HCT116 (cell line): ENCODE measurements around the gene WDR59. TPM values are rescaled to one million over a fixed set of nuclear protein-coding genes. Genes with fewer than 3 reads are reported as not detected.

ENCODE experiments used
- ATAC-seq: fragments of 200-7000 bp; cut with Tn5 transposase; 2 replicates; pipeline ENCODE4 v1.9.1; 2020; ENCODE audit warnings: mild to moderate bottlenecking, moderate library complexity
- BruUV-seq: library from RNA; stranded (reverse); fragments of 400-500 nt; replicated peaks from 2 replicates; lab custom pipeline; 2021; lab: Mats Ljungman, UMichigan
- CTCF ChIA-PET: fragments of 300-600 bp; sonication (Branson Sonifier 250); formaldehyde crosslinking; loops from one replicate; lab custom pipeline; 2021; ENCODE audit warnings: antibody characterized with exemption; lab: Charles Lee
- POLR2A ChIA-PET: fragments of 300-600, 350-600 bp; sonication (Branson Sonifier 250); formaldehyde crosslinking; loops from one replicate; lab custom pipeline; 2021; ENCODE audit warnings: antibody characterized with exemption; lab: Charles Lee
- RAD21 ChIA-PET, 2 experiments: fragments of 300-600 bp; sonication (Branson Sonifier 250); formaldehyde crosslinking; loops; one replicate each; lab custom pipeline; 2023; ENCODE audit warnings: low total read pairs in 2 of 2; ENCODE audit not compliant: uncharacterized antibody in 2 of 2, unreplicated experiment in 2 of 2, low non-redundant PET in 1 of 2; lab: Charles Lee
- DNase-seq: peaks from one replicate; pipeline ENCODE4 v3.0.0-alpha.2; 2010; ENCODE audit warnings: low read depth, low spot score
- H2AFZ ChIP-seq: fragments of 200-600 bp; shearing (Covaris generic), sonication (generic); 2 replicates; pipeline ENCODE4 v1.6.1; 2017; ENCODE audit warnings: low read depth, mixed run types, mixed read lengths, antibody characterized with exemption, low read length; ENCODE audit not compliant: poor library complexity, severe bottlenecking
- H3K27ac ChIP-seq: 2 replicates; pipeline ENCODE4 v1.5.1; 2012; ENCODE audit warnings: low read depth, low read length
- H3K27me3 ChIP-seq: fragments of 200-600 bp; sonication (generic); 2 replicates; pipeline ENCODE4 v1.6.1; 2016; ENCODE audit warnings: mixed run types, low read length, mixed read lengths; ENCODE audit not compliant: insufficient read depth
- H3K36me3 ChIP-seq, 2 experiments: fragments of 200-500 bp in 1 of 2; fragments of 200-600 bp in 1 of 2; sonication (Bioruptor generic) in 1 of 2; sonication (generic) in 1 of 2; 2 replicates each; pipeline versions ENCODE4 v1.5.1 to v1.6.1; 2014 to 2016; ENCODE audit warnings: low read length in 2 of 2, inconsistent platforms in 1 of 2, mixed read lengths in 1 of 2, mixed run types in 1 of 2; ENCODE audit not compliant: insufficient read depth in 2 of 2, control insufficient read depth in 1 of 2
- H3K4me1 ChIP-seq, 2 experiments: fragments of 200-600 bp in 1 of 2; sonication (generic) in 1 of 2; 2 replicates each; pipeline versions ENCODE4 v1.5.1 to v1.6.1; 2012 to 2017; ENCODE audit warnings: low read length in 2 of 2, inconsistent platforms in 1 of 2, mild to moderate bottlenecking in 1 of 2, mixed read lengths in 1 of 2, mixed run types in 1 of 2, moderate library complexity in 1 of 2; ENCODE audit not compliant: insufficient read depth in 2 of 2, control insufficient read depth in 1 of 2
- H3K4me2 ChIP-seq: fragments of 200-600 bp; sonication (generic); 2 replicates; pipeline ENCODE4 v1.6.1; 2017; ENCODE audit warnings: mixed run types, low read length, mixed read lengths
- H3K4me3 ChIP-seq, 2 experiments: fragments of 200-600 bp in 1 of 2; sonication (generic) in 1 of 2; replicated peaks in 1 of 2; 2 replicates each; pipeline ENCODE4 v1.5.1; 2011 to 2016; ENCODE audit warnings: low read length in 2 of 2, control low read depth in 1 of 2, low read depth in 1 of 2, mild to moderate bottlenecking in 1 of 2, mixed read lengths in 1 of 2, mixed run types in 1 of 2
- H3K79me2 ChIP-seq: fragments of 200-600 bp; sonication (generic); 2 replicates; pipeline ENCODE4 v1.6.1; 2017; ENCODE audit warnings: mild to moderate bottlenecking, mixed run types, low read length, moderate library complexity, mixed read lengths; ENCODE audit not compliant: insufficient read depth
- H3K9ac ChIP-seq: fragments of 200-600 bp; sonication (generic); 2 replicates; pipeline ENCODE4 v1.6.1; 2016; ENCODE audit warnings: low read length, mixed read lengths
- H3K9me2 ChIP-seq: fragments of 200-600 bp; sonication (generic), shearing (Covaris generic); 2 replicates; pipeline ENCODE4 v1.6.1; 2017; ENCODE audit warnings: mixed run types, mild to moderate bottlenecking, moderate library complexity; ENCODE audit not compliant: insufficient read depth
- H3K9me3 ChIP-seq, 2 experiments: fragments of 200-500 bp in 1 of 2; fragments of 200-600 bp in 1 of 2; sonication (Bioruptor generic) in 1 of 2; sonication (generic) in 1 of 2; 2 replicates each; pipeline ENCODE4 v1.6.1; 2014 to 2017; ENCODE audit warnings: low read length in 2 of 2, mixed read lengths in 2 of 2, inconsistent platforms in 1 of 2, low read depth in 1 of 2, mild to moderate bottlenecking in 1 of 2, mixed run types in 1 of 2, moderate library complexity in 1 of 2; ENCODE audit not compliant: control insufficient read depth in 1 of 2, insufficient read depth in 1 of 2
- H4K20me1 ChIP-seq: fragments of 200-600 bp; sonication (generic), shearing (Covaris generic); 2 replicates; pipeline ENCODE4 v1.6.1; 2017; ENCODE audit warnings: mixed run types, mild to moderate bottlenecking, moderate library complexity; ENCODE audit not compliant: insufficient read depth
- CEBPB ChIP-seq: IDR thresholded peaks from 2 replicates; pipeline ENCODE4 v1.6.1; 2012; ENCODE audit warnings: low read depth
- CTCF ChIP-seq, 3 experiments: fragments of 200-600 bp in 1 of 3; sonication (generic) in 1 of 3; IDR thresholded peaks in 2 of 3; conservative IDR thresholded peaks in 1 of 3; 2 replicates each; pipeline ENCODE4 v1.5.1; 2012 to 2017; ENCODE audit warnings: low read depth in 2 of 3, low read length in 2 of 3, antibody characterized with exemption in 1 of 3, borderline replicate concordance in 1 of 3, control low read depth in 1 of 3, mild to moderate bottlenecking in 1 of 3, mixed read lengths in 1 of 3, mixed run types in 1 of 3, moderate library complexity in 1 of 3; ENCODE audit not compliant: insufficient read depth in 1 of 3
- EGR1 ChIP-seq: IDR thresholded peaks from 2 replicates; pipeline ENCODE4 v1.6.1; 2012; ENCODE audit warnings: low read depth
- ELF1 ChIP-seq: IDR thresholded peaks from 2 replicates; pipeline ENCODE4 v1.6.1; 2012; ENCODE audit warnings: low read depth, borderline replicate concordance
- EZH2phosphoT487 ChIP-seq: fragments of 200-600 bp; IDR thresholded peaks from 2 replicates; pipeline ENCODE4 v1.6.1; 2018; ENCODE audit warnings: antibody characterized with exemption, borderline replicate concordance
- FOSL1 ChIP-seq: IDR thresholded peaks from 2 replicates; pipeline ENCODE4 v1.6.1; 2012; ENCODE audit warnings: low read depth
- JUND ChIP-seq: IDR thresholded peaks from 2 replicates; pipeline ENCODE4 v1.6.1; 2012
- MAX ChIP-seq: IDR thresholded peaks from 2 replicates; pipeline ENCODE4 v1.6.1; 2012
- POLR2A ChIP-seq: IDR thresholded peaks from 2 replicates; pipeline ENCODE4 v1.7.0; 2011; ENCODE audit warnings: borderline replicate concordance; ENCODE audit not compliant: insufficient read depth, insufficient read length; ENCODE audit errors: extremely low read depth
- POLR2AphosphoS5 ChIP-seq: IDR thresholded peaks from 2 replicates; pipeline ENCODE4 v1.6.1; 2011; ENCODE audit warnings: mild to moderate bottlenecking, low read depth, low read length, moderate library complexity
- RAD21 ChIP-seq: IDR thresholded peaks from 2 replicates; pipeline ENCODE4 v1.6.1; 2012; ENCODE audit warnings: low read depth, mild to moderate bottlenecking
- SIN3A ChIP-seq: IDR thresholded peaks from 2 replicates; pipeline ENCODE4 v1.6.1; 2012; ENCODE audit warnings: low read depth
- SP1 ChIP-seq: IDR thresholded peaks from 2 replicates; pipeline ENCODE4 v1.6.1; 2012; ENCODE audit warnings: low read depth
- SRF ChIP-seq: IDR thresholded peaks from 2 replicates; pipeline ENCODE4 v1.6.1; 2012; ENCODE audit warnings: low read depth
- TCF7L2 ChIP-seq: IDR thresholded peaks from 2 replicates; pipeline ENCODE4 v1.7.0; 2011; ENCODE audit warnings: borderline replicate concordance, inconsistent platforms; ENCODE audit not compliant: insufficient read depth, insufficient read length; ENCODE audit errors: extremely low read depth
- YY1 ChIP-seq: IDR thresholded peaks from 2 replicates; pipeline ENCODE4 v1.6.1; 2011; ENCODE audit warnings: low read length, low read depth, moderate library complexity, mild to moderate bottlenecking; ENCODE audit not compliant: insufficient replicate concordance; ENCODE audit errors: extremely low read depth
- ZFX ChIP-seq: fragments of 450-650 bp; IDR thresholded peaks from 2 replicates; pipeline ENCODE4 v1.6.1; 2017
- intact Hi-C: fragments of 100-400 bp; cut with micrococcal nuclease; formaldehyde crosslinking; loops from 2 replicates; pipeline ENCODE4 v1.10.0; 2022
- total RNA-seq: library from RNA; stranded (reverse); gene quantifications from one replicate; pipeline ENCODE4 v1.2.1, GENCODE V29; 2021; ENCODE audit not compliant: unreplicated experiment

WDR59 gene
- total RNA-seq, 1 experiment from 2014 or later: 96.9 TPM

DNA sequence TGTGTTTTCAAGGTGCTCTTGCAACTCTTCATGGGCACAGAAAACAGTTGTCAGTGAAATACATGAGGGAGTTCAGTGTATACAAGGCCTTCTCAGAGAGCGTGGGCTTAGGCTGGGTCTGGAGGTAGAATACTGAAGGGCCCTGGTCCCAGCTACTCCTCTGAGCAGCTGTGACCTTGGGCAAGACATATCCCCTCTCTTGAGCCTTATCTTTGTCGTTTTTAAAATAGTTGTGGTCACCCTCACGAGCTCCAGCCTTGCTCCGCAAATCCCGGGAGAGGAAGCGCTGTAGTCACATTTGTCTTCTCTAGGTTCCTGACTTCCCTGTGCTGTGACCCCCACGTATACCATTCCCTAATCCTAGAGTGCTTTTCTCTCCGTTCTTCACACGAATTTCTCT lies 17.6 kb upstream of the WDR59 start:
- intact Hi-C loops: no loop called here
- H3K79me2 ChIP-seq: peaks cover 81% of the 10 kb centered on the region
- no TSS peak for BruUV-seq
- H3K4me2 ChIP-seq: peak overlapping the region; percentile 40; the same call in 1 of the 2 replicates
- H3K4me3 ChIP-seq: no peak overlapping the region
- 0 out of 4 replicates have a peak, but pooled peaks cover 0 to 3% of the 10 kb centered on the region in 2 experiments for H3K36me3 ChIP-seq
- no peak overlapping the region for H2AFZ ChIP-seq
- no peak for TF ChIP-seq JUND
- no peak for TF ChIP-seq YY1
- TF ChIP-seq RAD21: no peak
- no peak for TF ChIP-seq SRF
- TF ChIP-seq CEBPB: no peak
- TF ChIP-seq CTCF (IDR thresholded peaks at IDR 0.05 in 2 of 3, conservative IDR thresholded peaks at IDR 0.05 in 1 of 3; ENCODE audit: borderline replicate concordance in 1 of 3, insufficient read depth in 1 of 3, low read depth in 2 of 3, low read length in 2 of 3): no peak
- TF ChIP-seq POLR2A: no peak
- TF ChIP-seq POLR2AphosphoS5: no peak
- no peak for TF ChIP-seq ZFX
- no peak for TF ChIP-seq ELF1
- TF ChIP-seq SP1: no peak
- TF ChIP-seq EZH2phosphoT487: no peak
- TF ChIP-seq TCF7L2: no peak
- TF ChIP-seq SIN3A: no peak
- no peak for TF ChIP-seq EGR1
- no peak for TF ChIP-seq FOSL1
- no peak for TF ChIP-seq MAX
- TF ChIP-seq, all 23 proteins: peak for 0
- Histone ChIP-seq H3K4me1 (peaks cover 34 to 55% of the 10 kb centered on the region in 2 experiments), H3K9me2 (no peaks in the 10 kb centered on the region), H3K9ac (no peak overlapping the region), H3K27ac (no peak overlapping the region), H4K20me1 (peaks cover 4% of the 10 kb centered on the region; the same call in 1 of the 2 replicates), H3K27me3 (no peaks in the 10 kb centered on the region), H3K9me3 (no peaks in the 10 kb centered on the region)
- no peak for DNase-seq
- CTCF ChIA-PET: no interaction called here
- POLR2A ChIA-PET: interaction anchor here (1.0 kb wide), 1 partner anchor 114 kb away, joined by 3 read pairs; the partner anchor contains the start of gene LDHD
- RAD21 ChIA-PET: no interaction called here
- ATAC-seq: no peak
